Breast epithelium (tissue), 4 donors: ENCODE data around the gene BMPER. TPM values are rescaled to one million over a fixed set of nuclear protein-coding genes. Genes with fewer than 3 reads are reported as not detected.

ENCODE experiments used
- DNase-seq, 2 donors: peaks; one replicate each; pipeline ENCODE4 v3.0.0-alpha.2; 2019; ENCODE audit warnings: low spot score in 2 of 2
- H3K27ac ChIP-seq, 2 donors: fragments of 200-600 bp; sonication (generic) in 1 of 2; one replicate each; pipeline ENCODE4 v1.5.1; 2016 to 2019; ENCODE audit warnings: mild to moderate bottlenecking in 1 of 2
- H3K27me3 ChIP-seq, 2 donors: fragments of 200-600 bp; sonication (generic) in 1 of 2; one replicate each; pipeline versions ENCODE4 v1.5.1 to v1.6.0; 2017 to 2019; ENCODE audit warnings: control low read depth in 1 of 2, mild to moderate bottlenecking in 1 of 2
- H3K36me3 ChIP-seq: fragments of 200-600 bp; one replicate; pipeline ENCODE4 v1.5.1; 2019
- H3K4me1 ChIP-seq, 2 donors: fragments of 200-600 bp; sonication (generic); one replicate each; pipeline ENCODE4 v1.5.1; 2016 to 2019; ENCODE audit warnings: control low read depth in 1 of 2
- H3K4me3 ChIP-seq, 3 donors: fragments of 200-600 bp; sonication (generic); 1 replicate in 2 of 3; 2 replicates in 1 of 3; pipeline ENCODE4 v1.5.1; 2016 to 2019; ENCODE audit warnings: mild to moderate bottlenecking in 3 of 3, moderate library complexity in 2 of 3
- H3K9me3 ChIP-seq, 2 donors: fragments of 200-600 bp; sonication (generic) in 1 of 2; one replicate each; pipeline ENCODE4 v1.5.1; 2016 to 2019; ENCODE audit warnings: control low read depth in 1 of 2
- CTCF ChIP-seq, 3 donors: fragments of 450-650 bp; IDR thresholded peaks; one replicate each; pipeline ENCODE4 v1.5.1; 2016 to 2017; ENCODE audit warnings: antibody characterized with exemption in 3 of 3, mild to moderate bottlenecking in 3 of 3, moderate library complexity in 3 of 3
- POLR2A ChIP-seq: fragments of 450-650 bp; IDR thresholded peaks from one replicate; pipeline ENCODE4 v1.6.1; 2016; ENCODE audit warnings: antibody characterized with exemption, mild to moderate bottlenecking, moderate library complexity
- POLR2AphosphoS5 ChIP-seq, 3 donors: sonication (generic); formaldehyde crosslinking; IDR thresholded peaks; one replicate each; pipeline ENCODE4 v1.6.1; 2017; ENCODE audit warnings: antibody characterized with exemption in 3 of 3
- intact Hi-C: fragments of 100-400 bp; cut with DNase I; formaldehyde crosslinking; loops from one replicate; pipeline ENCODE4 v1.15.1; 2023; ENCODE audit warnings: low total_unique reads
- total RNA-seq, 3 donors: library from RNA; depleted of rRNA; stranded (reverse); fragments of >200 nt; gene quantifications; one replicate each; pipeline ENCODE4 v1.1.0, GENCODE V29; 2016

Gene BMPER
- total RNA-seq, 3 donors from 2014 or later, result 1.6 to 6.9 (median 2.0) TPM

- H3K4me1 ChIP-seq, result no peaks in the 10 kb centered on the region
- intact Hi-C loops, result no loop called here
- DNase-seq, result no peak
- no peaks in the 10 kb centered on the region for H3K36me3 ChIP-seq
- H3K27ac ChIP-seq, result no peak overlapping the region
- TF ChIP-seq CTCF (IDR thresholded peaks at IDR 0.05) (no peak), POLR2A (no peak), POLR2AphosphoS5 (IDR thresholded peaks at IDR 0.05) (no peak)
- no peaks in the 10 kb centered on the region for H3K9me3 ChIP-seq
- H3K27me3 ChIP-seq, result no peaks in the 10 kb centered on the region
- H3K4me3 ChIP-seq, result no peak overlapping the region
Measured at GRCh38 chr7:34157137-34157536, 251.8 kb downstream of the BMPER start.

- no peak overlapping the region for H3K27ac ChIP-seq
- no peaks in the 10 kb centered on the region for H3K9me3 ChIP-seq
- H3K36me3 ChIP-seq, result no peaks in the 10 kb centered on the region
- no peaks in the 10 kb centered on the region for H3K27me3 ChIP-seq
- no peak for DNase-seq
- TF ChIP-seq CTCF (IDR thresholded peaks at IDR 0.05), result no peak
- TF ChIP-seq POLR2A, result no peak
- TF ChIP-seq POLR2AphosphoS5 (IDR thresholded peaks at IDR 0.05), result no peak
- no peak overlapping the region for H3K4me3 ChIP-seq
- no peaks in the 10 kb centered on the region for H3K4me1 ChIP-seq
- intact Hi-C loops, result no loop called here
Measured at GRCh38 chr7:34158368-34159153, 253.2 kb downstream of the BMPER start.

DNA sequence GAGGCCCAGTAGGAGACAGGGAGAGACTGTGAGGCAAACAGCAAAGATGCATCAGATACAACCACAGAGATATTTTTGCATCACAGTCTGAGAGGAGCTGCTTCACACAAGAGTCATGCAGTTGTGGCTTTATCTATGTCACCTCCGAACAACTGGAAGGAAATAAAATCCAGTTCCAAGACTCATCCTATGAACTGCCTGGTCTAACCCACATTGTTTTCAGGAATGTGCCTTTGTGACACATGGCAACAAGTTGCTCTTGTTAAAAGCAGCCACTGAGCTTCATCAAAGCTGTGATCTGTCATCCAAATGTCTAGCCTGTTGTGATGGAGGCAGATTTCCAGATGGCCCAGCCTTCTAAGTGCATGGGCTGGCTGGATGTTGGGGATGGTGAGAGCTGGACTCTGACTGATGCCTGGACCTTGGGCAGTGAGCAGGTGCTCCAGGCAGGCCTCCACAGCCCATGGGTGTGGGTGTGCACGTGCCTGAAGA lies 255.0 kb downstream of the BMPER start:
- no peaks in the 10 kb centered on the region for H3K4me1 ChIP-seq
- TF ChIP-seq POLR2AphosphoS5 (IDR thresholded peaks at IDR 0.05), result no peak
- TF ChIP-seq CTCF (IDR thresholded peaks at IDR 0.05), result no peak
- TF ChIP-seq POLR2A, result no peak
- intact Hi-C loops, result no loop called here
- no peaks in the 10 kb centered on the region for H3K9me3 ChIP-seq
- no peak overlapping the region for H3K4me3 ChIP-seq
- no peaks in the 10 kb centered on the region for H3K36me3 ChIP-seq
- DNase-seq, result no peak
- no peaks in the 10 kb centered on the region for H3K27me3 ChIP-seq
- H3K27ac ChIP-seq, result no peak overlapping the region

GRCh38 chr7:34162027-34162565 lies 256.8 kb downstream of the BMPER start:
- DNase-seq, result no peak
- no peaks in the 10 kb centered on the region for H3K27me3 ChIP-seq
- no peak overlapping the region for H3K4me3 ChIP-seq
- H3K9me3 ChIP-seq, result no peaks in the 10 kb centered on the region
- no peak for TF ChIP-seq CTCF (IDR thresholded peaks at IDR 0.05)
- TF ChIP-seq POLR2AphosphoS5 (IDR thresholded peaks at IDR 0.05), result no peak
- no peak for TF ChIP-seq POLR2A
- H3K36me3 ChIP-seq, result no peaks in the 10 kb centered on the region
- no peaks in the 10 kb centered on the region for H3K4me1 ChIP-seq
- no peak overlapping the region for H3K27ac ChIP-seq
- intact Hi-C loops, result no loop called here

DNA sequence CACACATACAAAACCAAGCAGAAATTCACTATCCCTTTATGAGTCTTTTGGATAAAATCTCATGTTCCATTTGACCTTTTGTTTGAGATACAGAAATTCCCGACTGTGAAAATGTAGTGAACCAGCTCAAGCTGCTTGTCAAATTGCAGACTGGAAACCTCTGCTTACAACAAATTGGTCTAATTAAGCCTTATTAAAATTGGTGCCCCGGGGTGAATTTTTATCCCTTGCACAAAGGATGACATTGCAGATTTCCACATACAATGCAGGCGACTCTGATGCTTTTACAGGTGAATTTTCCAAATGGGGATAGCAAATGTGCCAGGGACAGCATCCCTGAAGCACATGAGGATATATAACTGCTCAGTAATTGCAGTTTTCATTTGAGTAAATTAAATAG lies 257.3 kb downstream of the BMPER start:
- H3K4me3 ChIP-seq, result no peak overlapping the region
- no peaks in the 10 kb centered on the region for H3K9me3 ChIP-seq
- no peak overlapping the region for H3K27ac ChIP-seq
- no peaks in the 10 kb centered on the region for H3K36me3 ChIP-seq
- H3K4me1 ChIP-seq, result no peaks in the 10 kb centered on the region
- intact Hi-C loops, result no loop called here
- DNase-seq, result no peak
- no peaks in the 10 kb centered on the region for H3K27me3 ChIP-seq
- no peak for TF ChIP-seq POLR2A
- TF ChIP-seq POLR2AphosphoS5 (IDR thresholded peaks at IDR 0.05), result no peak
- TF ChIP-seq CTCF (IDR thresholded peaks at IDR 0.05), result no peak
